GM18907 (cell line): ENCODE data around the gene EXD1.
"Not testable (repeated sequence)": the region's sequence is repeated elsewhere in the genome, so short reads cannot be mapped to it uniquely, and the experiment has no call there.

Experiments
- ATAC-seq: cut with Tn5 transposase; IDR thresholded peaks from one replicate; pipeline ENCODE4 v1.9.1; 2021; ENCODE audit warnings: mild to moderate bottlenecking, moderate library complexity; ENCODE audit not compliant: unreplicated experiment

The EXD1 gene

DNA sequence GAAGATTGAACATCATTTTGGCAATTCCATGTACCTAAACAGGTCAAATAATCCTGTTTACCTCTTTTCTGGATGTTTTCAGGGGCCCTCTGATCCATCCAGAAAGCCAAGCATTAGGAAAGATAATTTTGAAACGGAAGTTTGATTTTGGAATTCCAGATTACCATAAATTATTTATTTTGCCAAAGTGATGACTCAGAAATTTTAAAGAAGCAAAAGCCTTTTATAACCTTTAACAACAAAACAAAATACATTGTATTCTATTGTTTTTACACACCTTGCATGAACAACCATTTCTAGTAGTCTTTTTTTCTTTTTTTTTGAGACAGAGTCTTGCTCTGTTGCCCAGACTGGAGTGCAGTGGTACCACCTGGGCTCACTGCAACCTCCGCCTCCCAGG is 82.5 kb downstream of the EXD1 start:
- ATAC-seq, result no peak

GRCh38 chr15:41139619-41140018 is 90.9 kb downstream of the EXD1 start:
- no peak for ATAC-seq

- not testable (repeated sequence) for ATAC-seq
Measured at GRCh38 chr15:41139112-41139511, 91.4 kb downstream of the EXD1 start.

- ATAC-seq, result not testable (repeated sequence)
Measured at GRCh38 chr15:41135580-41135979, 95.0 kb downstream of the EXD1 start.

- no peak for ATAC-seq
Measured at GRCh38 chr15:41133454-41133853, 97.1 kb downstream of the EXD1 start.
